Measurements from ENCODE around the gene UNC13C. TPM values are rescaled to one million over a fixed set of nuclear protein-coding genes. Genes with fewer than 3 reads are reported as not detected.

UNC13C gene
- total and polyA plus RNA-seq, 2 of the 13 experiments (the other 11 are each of a cell fraction or from before 2014, with no cell fraction given), result 0.04 TPM; not detected in 1

GRCh38 chr15:53963801-53964200, 14.4 kb upstream of the UNC13C start:
- DNase-seq (ENCODE audit: low spot score), result no peak
- no peaks in the 10 kb centered on the region for H3K36me3 ChIP-seq (replicated peaks in 1 of 2; ENCODE audit: control insufficient read depth in 1 of 2, insufficient read depth in 2 of 2, low read length in 2 of 2)
- no TSS peak for BruUV-seq (replicated peaks)
- TF ChIP-seq ZNF75D (CRISPR knock-in tag; IDR thresholded peaks at IDR 0.05; ENCODE audit: borderline replicate concordance), result no peak
- no peak for TF ChIP-seq ARID2 (CRISPR knock-in tag; IDR thresholded peaks at IDR 0.05; ENCODE audit: borderline replicate concordance)
- TF ChIP-seq ATF5 (CRISPR knock-in tag; IDR thresholded peaks at IDR 0.05; ENCODE audit: low read depth), result no peak
- no peak for TF ChIP-seq ZFY (CRISPR knock-in tag; IDR thresholded peaks at IDR 0.05)
- TF ChIP-seq HMGXB3 (CRISPR knock-in tag; IDR thresholded peaks at IDR 0.05; ENCODE audit: borderline replicate concordance), result no peak
- H3K4me2 ChIP-seq (ENCODE audit: low read depth, low read length), result no peak overlapping the region
- ChIA-PET POLR2A (no interaction called here), CTCF (ENCODE audit: low intra/inter-chr PET ratio, low total read pairs) (interaction anchor here (1.1 kb wide), 1 partner anchor 1204 kb away, joined by 4 read pairs; no protein-coding TSS in a partner anchor)
- H3K27me3 ChIP-seq (ENCODE audit: control insufficient read depth in 1 of 2, insufficient read depth in 2 of 2, low read length in 2 of 2), result no peaks in the 10 kb centered on the region; a peak in 1 of 5 replicates
- no peak for ATAC-seq
- no peak for FAIRE-seq
- H3K4me1 ChIP-seq (ENCODE audit: insufficient read depth, low read length), result 0 out of 2 replicates have a peak, but pooled peaks cover 6% of the 10 kb centered on the region
- no peaks in the 10 kb centered on the region for H3K9me3 ChIP-seq (ENCODE audit: low read length)
- intact Hi-C loops (cut with micrococcal nuclease; ENCODE audit: unreplicated experiment) (loop anchor here (1.0 to 10.0 kb wide), 2 partner anchors 156 to 1141 kb away; no protein-coding TSS in a partner anchor), in situ Hi-C loops (cut with HindIII; ENCODE audit: extremely low pct_ligation_motif_present, low pct_unique_long_range_greater_than_20kb) (no loop called here)
- H3K79me2 ChIP-seq (ENCODE audit: insufficient read depth, low read length), result no peaks in the 10 kb centered on the region
- no peaks in the 10 kb centered on the region for H4K20me1 ChIP-seq (ENCODE audit: insufficient read depth, low read length)
- no peak overlapping the region for H3K4me3 ChIP-seq (replicated peaks in 1 of 3; ENCODE audit: insufficient read depth in 1 of 3, low read depth in 2 of 3, low read length in 3 of 3)
- H3K9ac ChIP-seq (ENCODE audit: insufficient read depth, low read depth, low read length), result no peak overlapping the region
- no peak overlapping the region for H2AFZ ChIP-seq (ENCODE audit: low read length)
- H3K27ac ChIP-seq (ENCODE audit: extremely low read length, insufficient read depth, low read length), result no peak overlapping the region
